SK-N-SH (cell line): ENCODE measurements around the gene EXOC6B. TPM values are rescaled to one million over a fixed set of nuclear protein-coding genes. Genes with fewer than 3 reads are reported as not detected.
"Not testable (repeated sequence)": the region's sequence is repeated elsewhere in the genome, so short reads cannot be mapped to it uniquely, and the experiment has no call there.

ENCODE experiments used
- CTCF ChIA-PET: fragments of 300-600, 350-600 bp; formaldehyde crosslinking; extraction: SDS; loops from one replicate; lab custom pipeline; 2021; lab: Yijun Ruan, JAX
- POLR2A ChIA-PET: fragments of 350-600 bp; sonication (Branson Sonifier 250); formaldehyde crosslinking; extraction: SDS; loops from one replicate; lab custom pipeline; 2020; ENCODE audit warnings: antibody characterized with exemption, inconsistent platforms; lab: Yijun Ruan, JAX
- DNase-seq: peaks from one replicate; pipeline ENCODE4 v3.0.0; 2012
- H2AFZ ChIP-seq: fragments of 200-600 bp; sonication (generic); 2 replicates; pipeline ENCODE4 v1.8.1; 2016; ENCODE audit warnings: antibody characterized with exemption, mild to moderate bottlenecking, low read depth
- H3F3A ChIP-seq: fragments of 200-600 bp; sonication (generic); replicated peaks from 2 replicates; pipeline ENCODE3; 2016; ENCODE audit warnings: antibody characterized with exemption, mild to moderate bottlenecking; ENCODE audit not compliant: insufficient read depth
- H3K27ac ChIP-seq, 2 experiments: fragments of 200-500 bp in 1 of 2; fragments of 200-600 bp in 1 of 2; sonication (Bioruptor generic) in 1 of 2; sonication (generic), shearing (Covaris generic) in 1 of 2; 2 replicates each; pipeline versions ENCODE4 v1.5.1 to v1.6.1; 2014 to 2016; ENCODE audit warnings: low read depth in 2 of 2, inconsistent platforms in 1 of 2, low read length in 1 of 2, mild to moderate bottlenecking in 1 of 2, mixed read lengths in 1 of 2
- H3K27me3 ChIP-seq: fragments of 200-600 bp; sonication (generic), shearing (Covaris generic); 2 replicates; pipeline ENCODE4 v1.6.1; 2016; ENCODE audit warnings: mixed run types; ENCODE audit not compliant: insufficient read depth
- H3K36me3 ChIP-seq, 2 experiments: fragments of 200-500 bp in 1 of 2; fragments of 200-600 bp in 1 of 2; sonication (Bioruptor generic) in 1 of 2; sonication (generic) in 1 of 2; replicated peaks in 1 of 2; 2 replicates each; pipeline versions ENCODE3 to v1.5.1; 2014 to 2016; ENCODE audit warnings: low read length in 1 of 2, mild to moderate bottlenecking in 1 of 2; ENCODE audit not compliant: insufficient read depth in 2 of 2, control insufficient read depth in 1 of 2
- H3K4me1 ChIP-seq, 2 experiments: fragments of 200-500 bp in 1 of 2; fragments of 200-600 bp in 1 of 2; sonication (Bioruptor generic) in 1 of 2; sonication (generic), shearing (Covaris generic) in 1 of 2; 2 replicates each; pipeline versions ENCODE4 v1.5.1 to v1.6.1; 2014 to 2016; ENCODE audit warnings: low read depth in 1 of 2, low read length in 1 of 2, mixed run types in 1 of 2; ENCODE audit not compliant: insufficient read depth in 2 of 2, control insufficient read depth in 1 of 2
- H3K4me2 ChIP-seq: fragments of 200-600 bp; sonication (generic), shearing (Covaris generic); 2 replicates; pipeline ENCODE4 v1.6.1; 2017; ENCODE audit warnings: mixed run types
- H3K4me3 ChIP-seq, 2 experiments: fragments of 200-500 bp in 1 of 2; fragments of 200-600 bp in 1 of 2; sonication (Bioruptor generic) in 1 of 2; sonication (generic), shearing (Covaris generic) in 1 of 2; 2 replicates each; pipeline versions ENCODE4 v1.5.1 to v1.8.1; 2014 to 2016; ENCODE audit warnings: low read depth in 2 of 2, inconsistent platforms in 1 of 2, low read length in 1 of 2, mild to moderate bottlenecking in 1 of 2, mixed read lengths in 1 of 2, moderate library complexity in 1 of 2
- H3K79me2 ChIP-seq: fragments of 200-600 bp; sonication (generic); 2 replicates; pipeline ENCODE4 v1.8.1; 2017; ENCODE audit warnings: mild to moderate bottlenecking; ENCODE audit not compliant: insufficient read depth
- H3K9ac ChIP-seq: fragments of 200-600 bp; sonication (generic); 2 replicates; pipeline ENCODE4 v1.6.1; 2017; ENCODE audit warnings: mixed run types
- H3K9me2 ChIP-seq: fragments of 200-600 bp; sonication (generic); 2 replicates; pipeline ENCODE4 v1.6.1; 2017; ENCODE audit warnings: mixed run types
- H3K9me3 ChIP-seq: fragments of 200-600 bp; sonication (generic); 2 replicates; pipeline ENCODE4 v1.6.1; 2017; ENCODE audit warnings: mixed run types, mild to moderate bottlenecking, moderate library complexity
- H4K20me1 ChIP-seq: fragments of 200-600 bp; sonication (generic); 2 replicates; pipeline ENCODE4 v1.6.1; 2017; ENCODE audit warnings: mild to moderate bottlenecking, mixed run types; ENCODE audit not compliant: insufficient read depth
- EP300 ChIP-seq, 2 experiments: IDR thresholded peaks; 2 replicates each; pipeline versions ENCODE4 v1.4.0 to v1.6.1; 2012; ENCODE audit warnings: borderline replicate concordance in 1 of 2, low read depth in 1 of 2, low read length in 1 of 2
- EZH2phosphoT487 ChIP-seq: fragments of 200-600 bp; sonication (generic); IDR thresholded peaks from 2 replicates; pipeline ENCODE4 v1.6.1; 2017; ENCODE audit warnings: low read depth, mixed run types, mild to moderate bottlenecking, antibody characterized with exemption, moderate library complexity, borderline replicate concordance
- FOSL2 ChIP-seq: IDR thresholded peaks from 2 replicates; pipeline ENCODE4 v1.4.0; 2012; ENCODE audit warnings: low read depth, mild to moderate bottlenecking, moderate library complexity, borderline replicate concordance
- IRF3 ChIP-seq: fragments of 150-350 bp; IDR thresholded peaks from 2 replicates; pipeline ENCODE4 v1.6.1; 2016; ENCODE audit warnings: mild to moderate bottlenecking, low read depth, low read length
- JUND ChIP-seq: IDR thresholded peaks from 2 replicates; pipeline ENCODE4 v1.4.0; 2012
- MEF2A ChIP-seq: IDR thresholded peaks from 2 replicates; pipeline ENCODE4 v1.4.0; 2012; ENCODE audit warnings: low read depth, borderline replicate concordance
- MXI1 ChIP-seq: IDR thresholded peaks from 2 replicates; pipeline ENCODE4 v1.6.1; 2012; ENCODE audit warnings: mild to moderate bottlenecking, low read depth, low read length, improper control_type of control experiment
- NFIC ChIP-seq: IDR thresholded peaks from 2 replicates; pipeline ENCODE4 v1.4.0; 2012; ENCODE audit warnings: borderline replicate concordance
- PBX3 ChIP-seq: IDR thresholded peaks from 2 replicates; pipeline ENCODE4; 2012
- RCOR1 ChIP-seq: fragments of 150-350 bp; IDR thresholded peaks from 2 replicates; pipeline ENCODE4 v1.6.1; 2017; ENCODE audit warnings: antibody characterized with exemption, low read length
- SIN3A ChIP-seq: IDR thresholded peaks from 2 replicates; pipeline ENCODE4 v1.6.1; 2012; ENCODE audit warnings: low read depth, mild to moderate bottlenecking, low read length, moderate library complexity, borderline replicate concordance
- TEAD4 ChIP-seq: IDR thresholded peaks from 2 replicates; pipeline ENCODE4 v1.4.0; 2012; ENCODE audit warnings: mild to moderate bottlenecking, borderline replicate concordance; ENCODE audit not compliant: insufficient read depth
- USF2 ChIP-seq: fragments of 150-350 bp; IDR thresholded peaks from 2 replicates; pipeline ENCODE4 v1.6.1; 2017; ENCODE audit warnings: antibody characterized with exemption, low read length, low read depth, borderline replicate concordance
- WGBS: methylation state at CpG from one replicate; pipeline ENCODE4 v1.1.6; 2017; ENCODE audit warnings: low lambda C conversion rate; 5-methylcytosine and 5-hydroxymethylcytosine counted together
- polyA plus RNA-seq, 3 experiments: library from polyadenylated mRNA; depleted of rRNA; stranded (reverse); fragments of >200 nt; gene quantifications; 2 replicates each; pipeline ENCODE4 v1.2.3, GENCODE V29; 2012

EXOC6B gene
- polyA plus RNA-seq, 1 of the 3 experiments (the other 2 are of a cell fraction) = 7.4 TPM

GRCh38 chr2:72561621-72562318 lies 264.1 kb downstream of the EXOC6B start:
- Histone ChIP-seq H3F3A (peaks cover 38% of the 10 kb centered on the region), H3K9me2 (no peaks in the 10 kb centered on the region), H3K9me3 (no peaks in the 10 kb centered on the region), H2AFZ (peak overlapping the region; percentile 29; the same call in 1 of the 2 replicates), H4K20me1 (no peaks in the 10 kb centered on the region), H3K79me2 (no peaks in the 10 kb centered on the region), H3K36me3 (peaks cover 1 to 13% of the 10 kb centered on the region in 2 experiments), H3K27ac (peak overlapping the region in 1 of 2 experiments; percentile 89; a peak in 2 of 4 replicates), H3K4me3 (peak overlapping the region in 1 of 2 experiments; percentile 31; a peak in 2 of 4 replicates), H3K4me1 (peaks cover 6 to 17% of the 10 kb centered on the region in 2 experiments; a peak in 2 of 4 replicates), H3K27me3 (no peaks in the 10 kb centered on the region), H3K4me2 (peak overlapping the region; percentile 38), H3K9ac (peak overlapping the region; percentile 56)
- DNase-seq = no peak
- TF ChIP-seq MXI1 = no peak
- TF ChIP-seq JUND = peak; percentile 75
- TF ChIP-seq IRF3 = no peak
- 0 out of 4 replicates have a peak, but pooled peaks of 1 of the 2 experiments have one; percentile 19 for TF ChIP-seq EP300 (IDR thresholded peaks at IDR 0.05; ENCODE audit: borderline replicate concordance in 1 of 2, low read depth in 1 of 2, low read length in 1 of 2)
- peak; percentile 78 for TF ChIP-seq FOSL2
- peak; percentile 40; the same call in 1 of the 2 replicates for TF ChIP-seq TEAD4
- peak; percentile 43; the same call in 1 of the 2 replicates for TF ChIP-seq PBX3
- TF ChIP-seq USF2 = no peak
- 0 out of 2 replicates have a peak, but pooled peaks have one; percentile 10 for TF ChIP-seq MEF2A
- 11% methylated on average over 4 of the region's 4 CpGs for WGBS
- POLR2A ChIA-PET = no interaction called here
- CTCF ChIA-PET = interaction anchor here (0.7 to 2.0 kb wide), 7 partner anchors 9 to 417 kb away, joined by 3 to 14 read pairs (median 4); no protein-coding TSS in a partner anchor

GRCh38 chr2:72555943-72556342 lies 269.9 kb downstream of the EXOC6B start:
- Histone ChIP-seq H3K36me3 (peaks cover 2 to 24% of the 10 kb centered on the region in 2 experiments), H3K9me3 (no peaks in the 10 kb centered on the region; the same call in 1 of the 2 replicates), H3K27me3 (no peaks in the 10 kb centered on the region), H2AFZ (no peak overlapping the region), H4K20me1 (no peaks in the 10 kb centered on the region), H3K27ac (no peak overlapping the region), H3K4me3 (no peak overlapping the region), H3K9me2 (no peaks in the 10 kb centered on the region), H3K4me1 (peaks cover 0 to 14% of the 10 kb centered on the region in 2 experiments; a peak in 1 of 4 replicates), H3K79me2 (no peaks in the 10 kb centered on the region), H3K9ac (no peak overlapping the region), H3K4me2 (no peak overlapping the region), H3F3A (peaks cover 15% of the 10 kb centered on the region)
- TF ChIP-seq JUND (no peak), RCOR1 (no peak), NFIC (no peak), EZH2phosphoT487 (no peak), IRF3 (no peak), SIN3A (no peak)
- 90% methylated on average over 1 of the region's 1 CpG for WGBS
- no peak for DNase-seq
- POLR2A ChIA-PET = no interaction called here
- CTCF ChIA-PET = no interaction called here

- H3K4me1 ChIP-seq, H3K4me3 ChIP-seq, H3K27ac ChIP-seq, DNase-seq, H2AFZ ChIP-seq, H4K20me1 ChIP-seq, H3K79me2 ChIP-seq, H3K27me3 ChIP-seq, H3K9me2 ChIP-seq, H3K9me3 ChIP-seq, H3K9ac ChIP-seq, H3K4me2 ChIP-seq, POLR2A ChIA-PET, CTCF ChIA-PET, H3F3A ChIP-seq: not testable (repeated sequence)
- WGBS = 94% methylated on average over 1 of the region's 1 CpG
- H3K36me3 ChIP-seq = peaks cover 2 to 24% of the 10 kb centered on the region in 2 experiments
Measured at GRCh38 chr2:72555363-72555762, 270.5 kb downstream of the EXOC6B start.
